ENCODE results near the gene CTU2. TPM values are rescaled to one million over a fixed set of nuclear protein-coding genes. Genes with fewer than 3 reads are reported as not detected.

The CTU2 gene
- total RNA-seq, 4 donors from 2014 or later: 4.4 to 13.2 (median 6.3) TPM

GRCh38 chr16:88738151-88739084, 32.1 kb downstream of the CTU2 start:
- intact Hi-C loops (cut with DNase I): loop anchor here (5.0 kb wide), 1 partner anchor 434 kb away; the partner anchor contains the start of gene CDH15
- Histone ChIP-seq H3K36me3 (peaks cover 29 to 87% (median 43%) of the 10 kb centered on the region in 3 donors), H3K4me3 (no peak overlapping the region), H3K27ac (peak overlapping the region; percentile 40 to 81 (median 56)), H3K27me3 (no peaks in the 10 kb centered on the region), H3K9me3 (no peaks in the 10 kb centered on the region), H3K4me1 (peaks cover 7 to 45% (median 24%) of the 10 kb centered on the region in 3 donors)
- TF ChIP-seq CTCF (IDR thresholded peaks at IDR 0.05) (no peak), POLR2A (IDR thresholded peaks at IDR 0.05) (no peak)
- 77 to 82% methylated on average over 5 to 17 of the region's 41 CpGs for WGBS, 2 donors
- DNase-seq: no peak

GRCh38 chr16:88739139-88739976, 33.1 kb downstream of the CTU2 start:
- Histone ChIP-seq H3K4me3 (peak overlapping the region in 1 of 4 donors; percentile 12), H3K9me3 (no peaks in the 10 kb centered on the region), H3K4me1 (peaks cover 14 to 55% (median 34%) of the 10 kb centered on the region in 3 donors), H3K36me3 (peaks cover 21 to 78% (median 34%) of the 10 kb centered on the region in 3 donors), H3K27me3 (no peaks in the 10 kb centered on the region), H3K27ac (peak overlapping the region; percentile 40 to 81 (median 56))
- WGBS, 2 donors: 43% methylated on average over 6 of the region's 22 CpGs; no CpG with 5 or more reads in 1 of the 2 donors
- no peak for DNase-seq
- no peak for TF ChIP-seq CTCF (IDR thresholded peaks at IDR 0.05)
- TF ChIP-seq POLR2A (IDR thresholded peaks at IDR 0.05): no peak
- intact Hi-C loops (cut with DNase I): loop anchor here (5.0 kb wide), 1 partner anchor 433 kb away; the partner anchor contains the start of gene CDH15

GRCh38 chr16:88739977-88740726, 33.8 kb downstream of the CTU2 start:
- peak overlapping the region; percentile 40 to 81 (median 56) for H3K27ac ChIP-seq

GRCh38 chr16:88740727-88741055, 34.4 kb downstream of the CTU2 start:
- no peak for DNase-seq

More at GRCh38 chr16:88739977-88740726, 33.8 kb downstream of the CTU2 start:
- intact Hi-C loops (cut with DNase I): loop anchor here (5.0 kb wide), 1 partner anchor 432 kb away; the partner anchor contains the start of gene CDH15
- no peaks in the 10 kb centered on the region for H3K27me3 ChIP-seq
- H3K4me1 ChIP-seq: peaks cover 20 to 62% (median 40%) of the 10 kb centered on the region in 3 donors
- TF ChIP-seq CTCF (IDR thresholded peaks at IDR 0.05): no peak
- no peak for TF ChIP-seq POLR2A (IDR thresholded peaks at IDR 0.05)
- no peak for DNase-seq
- 60% methylated on average over 3 of the region's 33 CpGs; no CpG with 5 or more reads in 1 of the 2 donors for WGBS, 2 donors
- H3K4me3 ChIP-seq: no peak overlapping the region
- peaks cover 13 to 70% (median 26%) of the 10 kb centered on the region in 3 donors for H3K36me3 ChIP-seq
- no peaks in the 10 kb centered on the region for H3K9me3 ChIP-seq

More at GRCh38 chr16:88740727-88741055, 34.4 kb downstream of the CTU2 start:
- no peak overlapping the region for H3K27ac ChIP-seq
- intact Hi-C loops (cut with DNase I): no loop called here
- H3K36me3 ChIP-seq: peaks cover 8 to 64% (median 21%) of the 10 kb centered on the region in 3 donors
- H3K4me3 ChIP-seq: no peak overlapping the region
- H3K4me1 ChIP-seq: peaks cover 20 to 68% (median 44%) of the 10 kb centered on the region in 3 donors
- 80% methylated on average over 4 of the region's 12 CpGs; no CpG with 5 or more reads in 1 of the 2 donors for WGBS, 2 donors
- TF ChIP-seq POLR2A (IDR thresholded peaks at IDR 0.05) (no peak), CTCF (IDR thresholded peaks at IDR 0.05) (no peak)
- no peaks in the 10 kb centered on the region for H3K27me3 ChIP-seq
- no peaks in the 10 kb centered on the region for H3K9me3 ChIP-seq

Measured in esophagus squamous epithelium (tissue), 5 donors.